Caki2 (cell line): ENCODE measurements around the gene SULF2. TPM values are rescaled to one million over a fixed set of nuclear protein-coding genes. Genes with fewer than 3 reads are reported as not detected.
A peak's percentile ranks its signal among the peaks of the same experiment; 100 is the strongest.

Experiments
- DNase-seq: peaks from one replicate; pipeline ENCODE4 v3.0.0-alpha.2; 2015; ENCODE audit warnings: low read depth
- in situ Hi-C: cut with HindIII; loops from 2 replicates; pipeline ENCODE4 v1.10.0; 2016; ENCODE audit warnings: low sequenced_read_pairs, low pct_unique_long_range_greater_than_20kb, mixed read lengths
- total RNA-seq: library from RNA; depleted of rRNA; stranded (reverse); fragments of >200 nt; shearing (Covaris generic); gene quantifications from 2 replicates; pipeline ENCODE4 v1.2.3, GENCODE V29; 2014; ENCODE audit warnings: low replicate concordance

SULF2 gene
- total RNA-seq, 1 experiment from 2014 or later, result 6.0 TPM

GRCh38 chr20:47620808-47621805 lies 164.2 kb downstream of the SULF2 start:
- in situ Hi-C loops, result no loop called here

DNA sequence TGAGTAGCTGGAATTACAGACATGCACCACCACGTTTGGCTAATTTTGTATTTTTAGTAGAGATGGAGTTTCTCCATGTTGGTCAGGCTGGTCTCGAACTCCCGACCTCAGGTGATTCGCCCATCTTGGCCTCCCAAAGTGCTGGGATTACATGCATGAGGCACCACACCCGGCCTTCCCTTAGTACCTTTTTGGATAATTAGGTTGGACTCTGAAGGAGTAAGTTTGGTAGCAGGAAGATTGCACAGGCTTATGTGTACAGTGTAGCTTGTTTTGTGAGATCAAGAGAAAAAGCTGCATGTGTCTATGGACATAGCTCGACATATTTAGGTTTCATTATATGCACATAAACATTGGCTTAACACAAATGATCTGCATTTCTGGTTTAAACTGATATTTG lies 166.8 kb downstream of the SULF2 start:
- in situ Hi-C loops, result loop anchor here (10.0 kb wide), 1 partner anchor 114 kb away; the partner anchor contains the start of gene NCOA3
- DNase-seq, result no peak

More at GRCh38 chr20:47620808-47621805, 164.2 kb downstream of the SULF2 start:
- peak; percentile 66 for DNase-seq

GRCh38 chr20:47614703-47615309 lies 170.5 kb downstream of the SULF2 start:
- in situ Hi-C loops, result loop anchor here (10.0 kb wide), 1 partner anchor 110 kb away; the partner anchor contains the start of gene NCOA3
- DNase-seq, result no peak

DNA sequence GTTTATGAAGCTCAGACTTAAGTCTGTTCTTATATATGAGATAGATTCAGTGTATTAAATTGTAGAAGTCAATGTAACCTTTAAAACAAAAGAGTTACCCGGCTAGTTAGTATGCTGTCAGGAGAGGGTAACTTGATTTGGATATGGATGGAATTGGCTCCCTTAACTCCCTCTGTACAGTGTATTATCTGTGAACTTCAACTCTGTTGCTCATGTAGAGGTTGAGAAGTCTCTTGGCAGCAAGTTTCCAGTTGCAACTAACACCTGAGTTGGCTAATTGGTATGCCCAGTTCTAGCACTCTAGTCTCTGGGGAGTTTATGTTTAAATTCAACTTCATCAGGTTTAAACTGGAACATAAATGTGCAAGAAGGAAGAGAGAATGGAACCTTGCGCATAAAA lies 172.6 kb downstream of the SULF2 start:
- in situ Hi-C loops, result loop anchor here (10.0 kb wide), 1 partner anchor 108 kb away; the partner anchor contains the start of gene NCOA3
- DNase-seq, result no peak

- DNase-seq, result no peak
- in situ Hi-C loops, result loop anchor here (10.0 kb wide), 1 partner anchor 107 kb away; the partner anchor contains the start of gene NCOA3
Observed at GRCh38 chr20:47611785-47612184, 173.5 kb downstream of the SULF2 start.

DNA sequence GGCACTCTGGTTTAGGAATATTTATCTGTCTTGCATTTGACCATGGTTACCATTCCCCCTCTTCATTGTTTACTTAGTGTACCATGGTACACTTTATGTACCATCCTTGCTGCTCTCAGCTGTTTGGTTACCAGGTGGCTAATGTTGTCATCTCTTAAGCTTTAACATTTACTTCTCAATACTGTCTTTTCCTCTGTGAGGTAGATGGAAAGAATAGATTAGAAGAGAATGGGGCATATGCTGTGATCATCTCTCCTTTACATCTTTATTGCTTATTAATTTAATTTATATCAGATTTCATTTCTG lies 174.4 kb downstream of the SULF2 start:
- no peak for DNase-seq
- in situ Hi-C loops, result loop anchor here (10.0 kb wide), 1 partner anchor 106 kb away; the partner anchor contains the start of gene NCOA3

DNA sequence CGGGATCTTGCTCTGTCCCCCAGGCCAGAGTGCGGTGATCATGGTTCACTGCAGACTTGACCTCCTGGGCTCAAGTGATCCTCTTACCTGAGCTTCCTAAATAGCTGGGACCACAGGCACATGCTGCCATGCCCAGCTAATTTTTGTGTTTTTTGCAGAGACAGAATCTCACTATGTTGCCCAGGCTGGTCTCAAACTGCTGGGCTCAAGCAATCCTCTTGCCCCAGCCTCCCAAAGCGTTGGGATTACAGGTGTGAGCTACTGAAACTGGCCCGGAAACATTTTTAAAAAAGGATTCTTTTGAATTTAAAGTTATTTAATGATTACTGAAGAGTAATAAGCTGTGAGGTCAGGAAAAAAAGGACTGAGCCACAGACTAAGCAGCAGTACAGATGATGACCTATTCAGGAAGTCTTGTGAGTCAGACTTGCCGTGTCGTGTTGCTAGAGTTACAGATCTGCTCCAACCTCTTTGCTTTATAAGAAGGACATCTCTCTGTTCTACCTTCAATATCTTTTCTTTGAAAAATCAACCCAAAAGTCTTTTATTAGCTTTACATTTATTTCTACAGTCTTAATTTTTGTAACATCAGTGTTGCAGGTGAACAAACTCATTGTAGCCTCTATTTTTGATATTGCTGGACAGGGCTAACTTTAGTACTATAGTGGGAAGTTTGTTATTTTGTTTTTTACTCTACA lies 174.9 kb downstream of the SULF2 start:
- peak; percentile 76 for DNase-seq
- in situ Hi-C loops, result loop anchor here (10.0 kb wide), 1 partner anchor 106 kb away; the partner anchor contains the start of gene NCOA3

GRCh38 chr20:47609001-47609400 lies 176.3 kb downstream of the SULF2 start:
- in situ Hi-C loops, result no loop called here
- no peak for DNase-seq
